Measurements from ENCODE around the gene SPTBN1.

Gene SPTBN1

GRCh38 chr2:54556621-54557121, 100.5 kb downstream of the SPTBN1 start:
- no peak for TF ChIP-seq CTCF (IDR thresholded peaks at IDR 0.05; ENCODE audit: control insufficient read depth, insufficient read depth, low read depth, low read length, missing control alignments)
- H3K4me3 ChIP-seq (ENCODE audit: control insufficient read depth, low read depth, low read length), result no peak overlapping the region
- peak; percentile 74 for DNase-seq (ENCODE audit: low read depth)

- no peak for TF ChIP-seq CTCF (IDR thresholded peaks at IDR 0.05; ENCODE audit: control insufficient read depth, insufficient read depth, low read depth, low read length, missing control alignments)
- no peak overlapping the region for H3K4me3 ChIP-seq (ENCODE audit: control insufficient read depth, low read depth, low read length)
- no peak for DNase-seq (ENCODE audit: low read depth)
Measured at GRCh38 chr2:54557211-54557600, 101.1 kb downstream of the SPTBN1 start.

- TF ChIP-seq CTCF (IDR thresholded peaks at IDR 0.05; ENCODE audit: control insufficient read depth, insufficient read depth, low read depth, low read length, missing control alignments), result no peak
- DNase-seq (ENCODE audit: low read depth), result no peak
- peak overlapping the region; percentile 59; the same call in 1 of the 2 replicates for H3K4me3 ChIP-seq (ENCODE audit: control insufficient read depth, low read depth, low read length)
Measured at GRCh38 chr2:54557601-54558187, 101.6 kb downstream of the SPTBN1 start.

GRCh38 chr2:54558188-54559005, 102.3 kb downstream of the SPTBN1 start:
- H3K4me3 ChIP-seq (ENCODE audit: control insufficient read depth, low read depth, low read length), result peak overlapping the region; percentile 59
- no peak for TF ChIP-seq CTCF (IDR thresholded peaks at IDR 0.05; ENCODE audit: control insufficient read depth, insufficient read depth, low read depth, low read length, missing control alignments)
- DNase-seq (ENCODE audit: low read depth), result no peak

GRCh38 chr2:54559006-54559445, 102.9 kb downstream of the SPTBN1 start:
- H3K4me3 ChIP-seq (ENCODE audit: control insufficient read depth, low read depth, low read length), result peak overlapping the region; percentile 59
- TF ChIP-seq CTCF (IDR thresholded peaks at IDR 0.05; ENCODE audit: control insufficient read depth, insufficient read depth, low read depth, low read length, missing control alignments), result no peak
- no peak for DNase-seq (ENCODE audit: low read depth)

- no peak for TF ChIP-seq CTCF (IDR thresholded peaks at IDR 0.05; ENCODE audit: control insufficient read depth, insufficient read depth, low read depth, low read length, missing control alignments)
- peak; percentile 74 for DNase-seq (ENCODE audit: low read depth)
- peak overlapping the region; percentile 59 for H3K4me3 ChIP-seq (ENCODE audit: control insufficient read depth, low read depth, low read length)
Measured at GRCh38 chr2:54559593-54560145, 103.5 kb downstream of the SPTBN1 start.
